A673 (cell line): ENCODE results near the gene TMEM138.

Experiments
- CTCF ChIP-seq: fragments of 300-800, 200-600 bp; sonication (generic); conservative IDR thresholded peaks from 2 replicates; pipeline ENCODE4 v1.5.1; 2017; ENCODE audit warnings: low read depth, mild to moderate bottlenecking, antibody characterized with exemption, low read length, moderate library complexity, mixed read lengths
- EZH2 ChIP-seq: fragments of 200-600 bp; sonication (generic); IDR thresholded peaks from 2 replicates; pipeline ENCODE4 v1.6.1; 2017; ENCODE audit warnings: borderline replicate concordance, low read depth, mild to moderate bottlenecking, mixed read lengths, antibody characterized with exemption, low read length; ENCODE audit not compliant: poor library complexity, severe bottlenecking

GRCh38 chr11:61364012-61364675 lies 2.0 kb downstream of the TMEM138 start:
- TF ChIP-seq EZH2 (no peak), CTCF (no peak)
